HG03575 (cell line): ENCODE data around the gene FAM168A.

Experiments
- ATAC-seq: cut with Tn5 transposase; IDR thresholded peaks from one replicate; pipeline ENCODE4 v1.9.1; 2021; ENCODE audit not compliant: unreplicated experiment, insufficient number of reproducible peaks, low FRiP score; ENCODE audit errors: extremely low read depth

FAM168A gene

GRCh38 chr11:73398721-73399120 is 199.2 kb downstream of the FAM168A start:
- no peak for ATAC-seq

GRCh38 chr11:73398132-73398526 is 199.8 kb downstream of the FAM168A start:
- ATAC-seq: no peak

GRCh38 chr11:73397468-73398131 is 200.3 kb downstream of the FAM168A start:
- ATAC-seq: no peak

GRCh38 chr11:73396985-73397384 is 200.9 kb downstream of the FAM168A start:
- ATAC-seq: no peak

GRCh38 chr11:73396251-73396930 is 201.5 kb downstream of the FAM168A start:
- ATAC-seq: no peak

GRCh38 chr11:73395297-73396208 is 202.4 kb downstream of the FAM168A start:
- ATAC-seq: no peak

GRCh38 chr11:73394416-73395296 is 203.3 kb downstream of the FAM168A start:
- no peak for ATAC-seq

- ATAC-seq: no peak
These were observed 204.2 kb downstream of the FAM168A start for GRCh38 chr11:73393479-73394415.

- no peak for ATAC-seq
These were observed 204.9 kb downstream of the FAM168A start for GRCh38 chr11:73393011-73393380.

- no peak for ATAC-seq
These were observed 205.6 kb downstream of the FAM168A start for GRCh38 chr11:73392108-73393010.

- no peak for ATAC-seq
These were observed 206.2 kb downstream of the FAM168A start for GRCh38 chr11:73391665-73392064.

GRCh38 chr11:73390601-73391565 is 207.0 kb downstream of the FAM168A start:
- ATAC-seq: no peak

GRCh38 chr11:73389916-73390315 is 208.0 kb downstream of the FAM168A start:
- no peak for ATAC-seq

- no peak for ATAC-seq
These were observed 208.8 kb downstream of the FAM168A start for GRCh38 chr11:73389134-73389525.

GRCh38 chr11:73388265-73389133 is 209.4 kb downstream of the FAM168A start:
- ATAC-seq: no peak
